Breast epithelium (tissue), 4 donors: ENCODE data around the gene NAALADL2. TPM values are rescaled to one million over a fixed set of nuclear protein-coding genes. Genes with fewer than 3 reads are reported as not detected.
"Not testable (repeated sequence)": the region's sequence is repeated elsewhere in the genome, so short reads cannot be mapped to it uniquely, and the experiment has no call there.

ENCODE experiments used
- DNase-seq, 2 donors: peaks; one replicate each; pipeline ENCODE4 v3.0.0-alpha.2; 2019; ENCODE audit warnings: low spot score in 2 of 2
- H3K27ac ChIP-seq, 2 donors: fragments of 200-600 bp; sonication (generic) in 1 of 2; one replicate each; pipeline ENCODE4 v1.5.1; 2016 to 2019; ENCODE audit warnings: mild to moderate bottlenecking in 1 of 2
- H3K27me3 ChIP-seq, 2 donors: fragments of 200-600 bp; sonication (generic) in 1 of 2; one replicate each; pipeline versions ENCODE4 v1.5.1 to v1.6.0; 2017 to 2019; ENCODE audit warnings: control low read depth in 1 of 2, mild to moderate bottlenecking in 1 of 2
- H3K36me3 ChIP-seq: fragments of 200-600 bp; one replicate; pipeline ENCODE4 v1.5.1; 2019
- H3K4me1 ChIP-seq, 2 donors: fragments of 200-600 bp; sonication (generic); one replicate each; pipeline ENCODE4 v1.5.1; 2016 to 2019; ENCODE audit warnings: control low read depth in 1 of 2
- H3K4me3 ChIP-seq, 3 donors: fragments of 200-600 bp; sonication (generic); 1 replicate in 2 of 3; 2 replicates in 1 of 3; pipeline ENCODE4 v1.5.1; 2016 to 2019; ENCODE audit warnings: mild to moderate bottlenecking in 3 of 3, moderate library complexity in 2 of 3
- H3K9me3 ChIP-seq, 2 donors: fragments of 200-600 bp; sonication (generic) in 1 of 2; one replicate each; pipeline ENCODE4 v1.5.1; 2016 to 2019; ENCODE audit warnings: control low read depth in 1 of 2
- CTCF ChIP-seq, 3 donors: fragments of 450-650 bp; IDR thresholded peaks; one replicate each; pipeline ENCODE4 v1.5.1; 2016 to 2017; ENCODE audit warnings: antibody characterized with exemption in 3 of 3, mild to moderate bottlenecking in 3 of 3, moderate library complexity in 3 of 3
- POLR2A ChIP-seq: fragments of 450-650 bp; IDR thresholded peaks from one replicate; pipeline ENCODE4 v1.6.1; 2016; ENCODE audit warnings: antibody characterized with exemption, mild to moderate bottlenecking, moderate library complexity
- POLR2AphosphoS5 ChIP-seq, 3 donors: sonication (generic); formaldehyde crosslinking; IDR thresholded peaks; one replicate each; pipeline ENCODE4 v1.6.1; 2017; ENCODE audit warnings: antibody characterized with exemption in 3 of 3
- intact Hi-C: fragments of 100-400 bp; cut with DNase I; formaldehyde crosslinking; loops from one replicate; pipeline ENCODE4 v1.15.1; 2023; ENCODE audit warnings: low total_unique reads
- total RNA-seq, 3 donors: library from RNA; depleted of rRNA; stranded (reverse); fragments of >200 nt; gene quantifications; one replicate each; pipeline ENCODE4 v1.1.0, GENCODE V29; 2016

NAALADL2 gene
- total RNA-seq, 3 donors from 2014 or later = 12.0 to 69.5 (median 53.9) TPM

GRCh38 chr3:175270198-175270837 is 411.2 kb downstream of the NAALADL2 start:
- H3K36me3 ChIP-seq = no peaks in the 10 kb centered on the region
- no peak overlapping the region for H3K27ac ChIP-seq
- no peaks in the 10 kb centered on the region for H3K27me3 ChIP-seq
- no peaks in the 10 kb centered on the region for H3K4me1 ChIP-seq
- intact Hi-C loops = no loop called here
- H3K9me3 ChIP-seq = no peaks in the 10 kb centered on the region
- no peak overlapping the region for H3K4me3 ChIP-seq
- TF ChIP-seq POLR2AphosphoS5 (IDR thresholded peaks at IDR 0.05) = no peak
- TF ChIP-seq CTCF (IDR thresholded peaks at IDR 0.05) = no peak
- no peak for TF ChIP-seq POLR2A
- DNase-seq = no peak

GRCh38 chr3:175270866-175271265 is 411.7 kb downstream of the NAALADL2 start:
- no peaks in the 10 kb centered on the region for H3K4me1 ChIP-seq
- H3K9me3 ChIP-seq = no peaks in the 10 kb centered on the region
- TF ChIP-seq CTCF (IDR thresholded peaks at IDR 0.05) = no peak
- no peak for DNase-seq
- no peak overlapping the region for H3K27ac ChIP-seq
- H3K27me3 ChIP-seq = no peaks in the 10 kb centered on the region
- intact Hi-C loops = no loop called here
- H3K4me3 ChIP-seq = no peak overlapping the region
- no peaks in the 10 kb centered on the region for H3K36me3 ChIP-seq

GRCh38 chr3:175271465-175271864 is 412.3 kb downstream of the NAALADL2 start:
- intact Hi-C loops, H3K27me3 ChIP-seq, H3K4me3 ChIP-seq, H3K36me3 ChIP-seq, H3K9me3 ChIP-seq, DNase-seq, H3K4me1 ChIP-seq, H3K27ac ChIP-seq: not testable (repeated sequence)

GRCh38 chr3:175272392-175272791 is 413.3 kb downstream of the NAALADL2 start:
- Histone ChIP-seq H3K4me1 (no peaks in the 10 kb centered on the region), H3K4me3 (no peak overlapping the region), H3K27me3 (no peaks in the 10 kb centered on the region), H3K9me3 (no peaks in the 10 kb centered on the region), H3K36me3 (no peaks in the 10 kb centered on the region), H3K27ac (no peak overlapping the region)
- TF ChIP-seq CTCF (IDR thresholded peaks at IDR 0.05) (no peak), POLR2AphosphoS5 (IDR thresholded peaks at IDR 0.05) (no peak), POLR2A (no peak)
- no peak for DNase-seq
- intact Hi-C loops = no loop called here

- Histone ChIP-seq H3K36me3 (no peaks in the 10 kb centered on the region), H3K27me3 (no peaks in the 10 kb centered on the region), H3K27ac (no peak overlapping the region), H3K4me1 (no peaks in the 10 kb centered on the region), H3K4me3 (no peak overlapping the region), H3K9me3 (no peaks in the 10 kb centered on the region)
- no peak for TF ChIP-seq CTCF (IDR thresholded peaks at IDR 0.05)
- TF ChIP-seq POLR2AphosphoS5 (IDR thresholded peaks at IDR 0.05) = no peak
- no peak for TF ChIP-seq POLR2A
- no peak for DNase-seq
- intact Hi-C loops = no loop called here
These were observed 414.4 kb downstream of the NAALADL2 start for GRCh38 chr3:175273573-175273972.

- Histone ChIP-seq H3K4me3 (no peak overlapping the region), H3K27me3 (no peaks in the 10 kb centered on the region), H3K4me1 (no peaks in the 10 kb centered on the region), H3K27ac (no peak overlapping the region), H3K9me3 (no peaks in the 10 kb centered on the region), H3K36me3 (no peaks in the 10 kb centered on the region)
- no peak for DNase-seq
- TF ChIP-seq POLR2A (no peak), CTCF (IDR thresholded peaks at IDR 0.05) (no peak), POLR2AphosphoS5 (IDR thresholded peaks at IDR 0.05) (no peak)
- intact Hi-C loops = no loop called here
These were observed 414.9 kb downstream of the NAALADL2 start for GRCh38 chr3:175274056-175274455.
